ENCODE results near the gene IL11.

Gene IL11

GRCh38 chr19:55362990-55363716 is 7.1 kb downstream of the IL11 start, which contains the start of gene GARIN5B:
Gene GARIN5B, minus strand, starts transcription at chr19:55363260. Its CDS starts 194 bp downstream, at chr19:55363066.
- Histone ChIP-seq H3K4me2 (ENCODE audit: low read length) (no peak within 1 kb of the TSS), H3K27ac (no peak within 1 kb of the TSS), H3K79me2 (no peaks in the 10 kb centered on the region), H2AFZ (no peak within 1 kb of the TSS), H3K9me3 (ENCODE audit: control insufficient read depth, low read length) (no peaks in the 10 kb centered on the region), H3K27me3 (ENCODE audit: control insufficient read depth, insufficient read depth, low read length) (no peaks in the 10 kb centered on the region), H3K4me1 (no peaks in the 10 kb centered on the region), H3K4me3 (ENCODE audit: low read depth, low read length) (no peak within 1 kb of the TSS), H3K9ac (no peak within 1 kb of the TSS), H3K36me3 (ENCODE audit: control insufficient read depth, insufficient read depth, low read length) (no peaks in the 10 kb centered on the region)
- no peak for TF ChIP-seq CTCF (IDR thresholded peaks at IDR 0.05)

- no peaks in the 10 kb centered on the region for H3K36me3 ChIP-seq (ENCODE audit: control insufficient read depth, insufficient read depth, low read length)
- no peak overlapping the region for H3K4me2 ChIP-seq (ENCODE audit: low read length)
- TF ChIP-seq CTCF (IDR thresholded peaks at IDR 0.05), result no peak
- no peak overlapping the region for H3K27ac ChIP-seq
- H2AFZ ChIP-seq, result no peak overlapping the region
- H3K4me3 ChIP-seq (ENCODE audit: low read depth, low read length), result no peak overlapping the region
- H3K9me3 ChIP-seq (ENCODE audit: control insufficient read depth, low read length), result no peaks in the 10 kb centered on the region
- H3K79me2 ChIP-seq, result no peaks in the 10 kb centered on the region
- no peak overlapping the region for H3K9ac ChIP-seq
- H3K4me1 ChIP-seq, result no peaks in the 10 kb centered on the region
- no peaks in the 10 kb centered on the region for H3K27me3 ChIP-seq (ENCODE audit: control insufficient read depth, insufficient read depth, low read length)
Observed at GRCh38 chr19:55362174-55362989, 7.9 kb downstream of the IL11 start.

GRCh38 chr19:55360902-55361301 is 9.4 kb downstream of the IL11 start:
- Histone ChIP-seq H3K27me3 (ENCODE audit: control insufficient read depth, insufficient read depth, low read length) (no peaks in the 10 kb centered on the region), H3K36me3 (ENCODE audit: control insufficient read depth, insufficient read depth, low read length) (no peaks in the 10 kb centered on the region), H2AFZ (no peak overlapping the region), H3K9ac (no peak overlapping the region), H3K4me3 (ENCODE audit: low read depth, low read length) (no peak overlapping the region), H3K4me2 (ENCODE audit: low read length) (no peak overlapping the region), H3K9me3 (ENCODE audit: control insufficient read depth, low read length) (no peaks in the 10 kb centered on the region), H3K4me1 (no peaks in the 10 kb centered on the region), H3K27ac (no peak overlapping the region), H3K79me2 (no peaks in the 10 kb centered on the region)
- no peak for TF ChIP-seq CTCF (IDR thresholded peaks at IDR 0.05)

GRCh38 chr19:55358943-55359908 is 11.0 kb downstream of the IL11 start:
- Histone ChIP-seq H3K9me3 (ENCODE audit: control insufficient read depth, low read length) (no peaks in the 10 kb centered on the region), H3K9ac (no peak overlapping the region), H3K79me2 (no peaks in the 10 kb centered on the region), H3K4me1 (no peaks in the 10 kb centered on the region), H3K27ac (no peak overlapping the region), H3K36me3 (ENCODE audit: control insufficient read depth, insufficient read depth, low read length) (no peaks in the 10 kb centered on the region), H3K4me3 (ENCODE audit: low read depth, low read length) (no peak overlapping the region), H3K27me3 (ENCODE audit: control insufficient read depth, insufficient read depth, low read length) (no peaks in the 10 kb centered on the region), H3K4me2 (ENCODE audit: low read length) (no peak overlapping the region), H2AFZ (no peak overlapping the region)
- TF ChIP-seq CTCF (IDR thresholded peaks at IDR 0.05), result no peak

Data from parathyroid adenoma (tissue), 2 donors.